K562 (cell line): ENCODE results near the gene ENSA. TPM values are rescaled to one million over a fixed set of nuclear protein-coding genes. Genes with fewer than 3 reads are reported as not detected.

Experiments used
- ATAC-seq: fragments of 200-7000 bp; cut with Tn5 transposase; 3 replicates; pipeline ENCODE4 v1.9.1; 2020; ENCODE audit warnings: moderate library complexity
- BruUV-seq: library from RNA; stranded (reverse); fragments of 400-500 nt; replicated peaks from 2 replicates; lab custom pipeline; 2021; lab: Mats Ljungman, UMichigan
- CTCF ChIA-PET: fragments of 300-600 bp; formaldehyde crosslinking; extraction: SDS; loops from one replicate; lab custom pipeline; 2021; ENCODE audit warnings: low intra/inter-chr PET ratio; lab: Yijun Ruan, JAX
- POLR2A ChIA-PET: fragments of 300-600, 350-650 bp; sonication (Branson Sonifier 250); formaldehyde crosslinking; extraction: SDS; loops from one replicate; lab custom pipeline; 2021; ENCODE audit warnings: antibody characterized with exemption, inconsistent platforms; lab: Yijun Ruan, JAX
- DNase-seq, 4 experiments: peaks; one replicate each; pipeline versions ENCODE4 v3.0.0 to v3.0.0-alpha.2; 2011 to 2018; ENCODE audit warnings: low spot score in 3 of 4, mixed read lengths in 3 of 4; ENCODE audit errors: extremely low read depth in 1 of 4
- FAIRE-seq: peaks from 2 replicates; lab custom pipeline; 2011; peaks lifted over from hg19 to GRCh38; lab: Jason Lieb, UNC
- H2AFZ ChIP-seq: 2 replicates; pipeline ENCODE4 v1.6.0; 2011; ENCODE audit warnings: low read depth, low read length, control low read depth, inconsistent platforms
- H3K27ac ChIP-seq: fragments of 200-600 bp; 3 replicates; pipeline ENCODE4 v1.8.0; 2011; ENCODE audit warnings: low read depth, mild to moderate bottlenecking, control low read depth, inconsistent platforms, low read length, moderate library complexity, mixed read lengths; ENCODE audit errors: extremely low read depth
- H3K27me3 ChIP-seq, 2 experiments: fragments of 300-600 bp in 1 of 2; 2 replicates in 1 of 2; 3 replicates in 1 of 2; pipeline versions ENCODE4 v1.6.0 to v1.8.0; 2011; ENCODE audit warnings: inconsistent platforms in 2 of 2, low read length in 2 of 2, mild to moderate bottlenecking in 1 of 2, mixed read lengths in 1 of 2, moderate library complexity in 1 of 2; ENCODE audit not compliant: control insufficient read depth in 2 of 2, insufficient read depth in 2 of 2
- H3K36me3 ChIP-seq: fragments of 300-600 bp; 3 replicates; pipeline ENCODE4 v1.8.0; 2011; ENCODE audit warnings: mild to moderate bottlenecking, low read length, inconsistent platforms; ENCODE audit not compliant: control insufficient read depth, insufficient read depth
- H3K4me1 ChIP-seq, 2 experiments: fragments of 200-600 bp in 1 of 2; replicated peaks in 1 of 2; 2 replicates in 1 of 2; 3 replicates in 1 of 2; pipeline versions ENCODE4 v1.5.1 to v1.8.0; 2011; ENCODE audit warnings: inconsistent platforms in 2 of 2, low read length in 2 of 2, mild to moderate bottlenecking in 1 of 2, mixed read lengths in 1 of 2, moderate library complexity in 1 of 2; ENCODE audit not compliant: control insufficient read depth in 2 of 2, insufficient read depth in 2 of 2
- H3K4me2 ChIP-seq: 2 replicates; pipeline ENCODE4 v1.6.1; 2011; ENCODE audit warnings: low read length, control low read depth, inconsistent platforms, mixed read lengths; ENCODE audit not compliant: insufficient read depth
- H3K4me3 ChIP-seq: fragments of 200-600 bp; sonication (generic), shearing (Covaris generic); 2 replicates; pipeline ENCODE4 v1.5.1; 2016; ENCODE audit warnings: control low read depth, inconsistent platforms
- H3K79me2 ChIP-seq: fragments of 200-600 bp; 3 replicates; pipeline ENCODE4 v1.8.0; 2011; ENCODE audit warnings: low read length, inconsistent platforms; ENCODE audit not compliant: control insufficient read depth, insufficient read depth
- H3K9ac ChIP-seq, 2 experiments: 2 replicates each; pipeline versions ENCODE4 v1.6.0 to v1.6.1; 2011; ENCODE audit warnings: low read depth in 2 of 2, low read length in 2 of 2, control low read depth in 1 of 2, inconsistent platforms in 1 of 2, mild to moderate bottlenecking in 1 of 2, mixed read lengths in 1 of 2; ENCODE audit not compliant: insufficient read depth in 1 of 2
- H3K9me1 ChIP-seq: one replicate; pipeline ENCODE4 v1.6.0; 2011; ENCODE audit warnings: inconsistent platforms, mild to moderate bottlenecking, low read length, moderate library complexity; ENCODE audit not compliant: control insufficient read depth, insufficient read depth
- H3K9me3 ChIP-seq: replicated peaks from 2 replicates; pipeline ENCODE4 v1.5.1; 2011; ENCODE audit warnings: low read depth, low read length, inconsistent platforms; ENCODE audit not compliant: control insufficient read depth, insufficient read depth
- H4K20me1 ChIP-seq: replicated peaks from 2 replicates; pipeline ENCODE4 v1.6.1; 2011; ENCODE audit warnings: low read length, inconsistent platforms, mixed read lengths; ENCODE audit not compliant: control insufficient read depth, insufficient read depth
- BACH1 ChIP-seq: fragments of 200-800 bp; sonication (Bioruptor generic); IDR thresholded peaks from 2 replicates; pipeline ENCODE4 v1.6.1; 2016; ENCODE audit warnings: missing genetic modification characterization, missing compliant biosample characterization
- DIDO1 ChIP-seq: fragments of 450-650 bp; IDR thresholded peaks from 2 replicates; pipeline ENCODE4 v1.6.1; 2016; ENCODE audit warnings: low read depth, missing biosample characterization, missing genetic modification characterization
- FOXK1 ChIP-seq: sonication (generic); formaldehyde crosslinking; IDR thresholded peaks from 2 replicates; pipeline ENCODE4 v1.8.0; 2022; ENCODE audit warnings: missing genetic modification reagents, mild to moderate bottlenecking, borderline replicate concordance
- HDAC3 ChIP-seq: fragments of 450-650 bp; IDR thresholded peaks from 2 replicates; pipeline ENCODE4 v1.6.1; 2018; ENCODE audit warnings: borderline replicate concordance, mild to moderate bottlenecking, moderate library complexity; ENCODE audit not compliant: partially characterized antibody
- NBN ChIP-seq: fragments of 450-650 bp; IDR thresholded peaks from 2 replicates; pipeline ENCODE4 v1.6.1; 2016; ENCODE audit warnings: low read depth, mild to moderate bottlenecking
- PCBP2 ChIP-seq: fragments of 200-400 bp; formaldehyde crosslinking; IDR thresholded peaks from 2 replicates; pipeline ENCODE4 v1.6.1; 2018; ENCODE audit warnings: low read length, low read depth, mild to moderate bottlenecking, moderate library complexity; ENCODE audit not compliant: poor library complexity, severe bottlenecking
- SIN3B ChIP-seq: fragments of 450-650 bp; IDR thresholded peaks from 2 replicates; pipeline ENCODE4 v1.6.1; 2017; ENCODE audit warnings: low read depth, mild to moderate bottlenecking, moderate library complexity
- SUPT5H ChIP-seq: fragments of 450-650 bp; IDR thresholded peaks from 2 replicates; pipeline ENCODE4 v1.6.1; 2016
- ZNF75A ChIP-seq: fragments of 450-650 bp; formaldehyde crosslinking; IDR thresholded peaks from 2 replicates; pipeline ENCODE4 v1.4.0; 2020; ENCODE audit warnings: mild to moderate bottlenecking
- ZSCAN29 ChIP-seq: fragments of 450-650 bp; IDR thresholded peaks from 2 replicates; pipeline ENCODE4 v1.6.1; 2017
- WGBS: fragments of 100-300 bp; shearing (Covaris generic); methylation state at CpG from one replicate; pipeline ENCODE4 v1.1.6; 2016; ENCODE audit warnings: low coverage, mixed read lengths; ENCODE audit not compliant: insufficient coverage; ENCODE audit errors: missing lambda C conversion rate; 5-methylcytosine and 5-hydroxymethylcytosine counted together
- in situ Hi-C: fragments of 300-500 bp; cut with MboI; formaldehyde crosslinking; loops from 4 replicates; pipeline ENCODE4 v1.15.0; 2018; ENCODE audit warnings: inconsistent platforms, mixed read lengths
- intact Hi-C: fragments of 100-400 bp; cut with micrococcal nuclease; formaldehyde crosslinking; loops from 2 replicates; pipeline ENCODE4 v1.14.2; 2022
- polyA plus RNA-seq, 8 experiments: library from polyadenylated mRNA; depleted of rRNA in 4 of 8; stranded (reverse) in 5 of 8; unstranded in 3 of 8; fragments of >200 nt; fragmentation: Nextera tagmentation in 2 of 8; fragmentation: Illumina TruSeq in 1 of 8; extraction: Ambion mirVana in 2 of 8; extraction: Trizol in 1 of 8; gene quantifications; 2 replicates each; pipeline versions ENCODE4 v1.2.1 to v1.2.3, GENCODE V29; 2011 to 2014; ENCODE audit warnings: inconsistent platforms in 1 of 8, missing spikeins in 1 of 8
- total RNA-seq, 7 experiments: library from RNA; depleted of rRNA in 6 of 7; stranded (reverse); fragments of >200 nt in 6 of 7; fragmentation: Illumina TruSeq in 2 of 7; extraction: Trizol in 2 of 7; gene quantifications; 2 replicates each; pipeline versions ENCODE4 v1.2.1 to v1.2.3, GENCODE V29; 2011 to 2021; ENCODE audit warnings: low replicate concordance in 1 of 7
- TF ChIP-seq, protein P1 (sequence below): fragments of 450-650 bp; IDR thresholded peaks from 2 replicates; pipeline ENCODE4 v1.6.1; 2016; ENCODE audit warnings: low read depth, mild to moderate bottlenecking, moderate library complexity
- TF ChIP-seq, protein P2 (sequence below): sonication (generic); formaldehyde crosslinking; IDR thresholded peaks from 2 replicates; pipeline ENCODE4 v1.8.0; 2022; ENCODE audit warnings: mild to moderate bottlenecking, missing genetic modification reagents
- TF ChIP-seq, protein P3 (sequence below), 3 experiments: fragments of 200-800 bp in 1 of 3; sonication (Bioruptor generic) in 1 of 3; sonication (generic) in 1 of 3; formaldehyde crosslinking in 1 of 3; IDR thresholded peaks; 2 replicates each; pipeline versions ENCODE4 v1.6.1 to v1.8.0; 2016 to 2022; ENCODE audit warnings: mild to moderate bottlenecking in 2 of 3, missing compliant biosample characterization in 2 of 3, missing genetic modification characterization in 2 of 3, missing genetic modification reagents in 1 of 3
- TF ChIP-seq, protein P4 (sequence below): sonication (generic); formaldehyde crosslinking; IDR thresholded peaks from 2 replicates; pipeline ENCODE4 v1.9.0; 2022; ENCODE audit warnings: mild to moderate bottlenecking, missing genetic modification reagents

Gene ENSA
- total and polyA plus RNA-seq, 9 of the 15 experiments (the other 6 are each of a cell fraction or from before 2014, with no cell fraction given) = 68.1 to 605 (median 188) TPM

DNA sequence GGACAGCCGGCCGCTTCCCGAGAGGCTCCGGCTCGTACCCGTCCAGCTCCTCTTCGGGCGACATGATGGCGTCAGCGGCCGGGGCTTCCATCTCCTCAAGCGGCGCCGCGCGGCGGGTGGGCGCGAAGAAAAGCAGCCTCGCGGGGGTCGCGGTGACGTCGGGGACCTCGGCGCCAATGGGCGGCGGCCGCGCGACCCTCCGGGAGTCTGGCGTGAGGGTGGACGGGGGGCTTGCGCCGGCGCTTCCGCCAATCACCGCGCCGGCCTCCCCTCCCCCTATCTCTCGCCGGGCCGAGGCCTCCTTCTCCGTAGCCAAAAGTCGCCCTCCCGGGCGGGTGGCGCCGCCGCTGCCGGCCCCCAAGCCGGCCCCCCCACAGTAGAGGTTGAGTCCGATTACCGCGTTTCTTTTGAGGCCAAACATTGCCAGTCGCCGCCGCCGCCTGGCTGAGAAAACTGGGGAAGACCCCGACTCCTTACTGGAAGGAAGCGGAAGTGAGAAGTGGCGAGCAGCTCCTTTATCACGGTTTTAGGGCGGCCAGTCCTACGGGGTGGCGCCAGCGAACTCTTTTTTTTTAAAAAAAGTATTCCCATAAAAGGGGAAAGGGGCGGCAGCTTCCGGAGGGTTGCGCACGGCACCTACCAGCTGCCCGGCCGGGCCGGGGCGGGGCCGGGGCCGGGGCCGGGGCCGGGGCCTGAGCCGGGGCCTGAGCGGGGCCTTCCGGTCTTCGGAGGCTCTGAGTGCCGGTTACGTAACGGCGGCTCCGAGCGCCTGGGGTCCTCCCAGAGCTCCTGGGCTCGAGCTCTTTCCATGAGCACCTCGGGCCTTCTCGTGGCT lies 50.1 kb downstream of the ENSA start, which contains the start of gene MCL1 (continued):
- TF ChIP-seq, protein P1, sequence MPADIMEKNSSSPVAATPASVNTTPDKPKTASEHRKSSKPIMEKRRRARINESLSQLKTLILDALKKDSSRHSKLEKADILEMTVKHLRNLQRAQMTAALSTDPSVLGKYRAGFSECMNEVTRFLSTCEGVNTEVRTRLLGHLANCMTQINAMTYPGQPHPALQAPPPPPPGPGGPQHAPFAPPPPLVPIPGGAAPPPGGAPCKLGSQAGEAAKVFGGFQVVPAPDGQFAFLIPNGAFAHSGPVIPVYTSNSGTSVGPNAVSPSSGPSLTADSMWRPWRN = no peak
- peak; percentile 94 for TF ChIP-seq PCBP2
- TF ChIP-seq HDAC3 = peak; percentile 67

DNA sequence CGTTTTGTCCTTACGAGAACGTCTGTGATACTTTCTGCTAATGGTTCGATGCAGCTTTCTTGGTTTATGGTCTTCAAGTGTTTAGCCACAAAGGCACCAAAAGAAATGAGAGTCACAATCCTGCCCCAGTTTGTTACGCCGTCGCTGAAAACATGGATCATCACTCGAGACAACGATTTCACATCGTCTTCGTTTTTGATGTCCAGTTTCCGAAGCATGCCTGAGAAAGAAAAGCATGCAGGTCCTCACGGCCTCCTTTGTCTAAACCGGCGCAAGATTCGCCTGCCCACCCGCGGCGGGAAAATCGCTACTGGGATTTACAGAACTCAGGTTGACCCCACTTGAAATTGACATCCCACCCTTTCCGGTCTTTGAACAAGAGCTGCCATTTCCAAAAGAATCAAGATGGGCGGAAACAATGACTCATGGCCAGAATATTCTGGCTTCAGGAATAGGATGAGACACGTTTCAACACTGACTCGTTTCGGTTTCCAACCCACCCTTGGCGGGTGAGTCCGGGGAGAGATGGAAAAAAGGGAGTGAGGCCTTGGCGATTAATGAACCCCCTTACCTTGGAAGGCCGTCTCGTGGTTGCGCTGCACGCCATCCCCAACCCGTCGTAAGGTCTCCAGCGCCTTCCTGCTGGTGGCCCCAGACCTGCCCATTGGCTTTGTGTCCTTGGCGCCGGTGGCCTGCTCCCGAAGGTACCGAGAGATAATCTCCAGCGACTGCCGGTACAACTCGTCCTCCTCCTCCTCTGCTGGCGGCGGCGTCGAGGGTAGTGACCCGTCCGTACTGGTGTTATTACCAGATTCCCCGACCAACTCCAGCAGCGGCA lies 50.9 kb downstream of the ENSA start:
- ATAC-seq (peak; percentile 25), FAIRE-seq (peak; percentile 59), DNase-seq (peak in 3 of 4 experiments; percentile 24 to 75 (median 30))
- H2AFZ ChIP-seq = no peak overlapping the region
- H4K20me1 ChIP-seq = peaks cover 46% of the 10 kb centered on the region
- peaks cover 54% of the 10 kb centered on the region for H3K36me3 ChIP-seq
- intact Hi-C loops = loop anchor here (2.0 to 5.0 kb wide), 2 partner anchors 40 to 234 kb away; no protein-coding TSS in a partner anchor
- WGBS = under 1% methylated on average over 50 of the region's 50 CpGs
- CTCF ChIA-PET = no interaction called here
- no peaks in the 10 kb centered on the region for H3K27me3 ChIP-seq
- H3K4me2 ChIP-seq = peak overlapping the region; percentile 97
- H3K27ac ChIP-seq = peak overlapping the region; percentile 87
- H3K9me3 ChIP-seq = no peaks in the 10 kb centered on the region
- H3K4me1 ChIP-seq = peaks cover 10 to 19% of the 10 kb centered on the region in 2 experiments; a peak in 4 of 5 replicates
- POLR2A ChIA-PET = interaction anchor here (0.6 to 11.0 kb wide), 25 partner anchors 8 to 428 kb away, joined by 3 to 148 read pairs (median 4); partner anchors contain the start of genes ENSA, FALEC, GOLPH3L and MINDY1
- TSS peak; percentile 34 for BruUV-seq
- peak overlapping the region; percentile 98 for H3K4me3 ChIP-seq
- peak overlapping the region; percentile 97 to 100 for H3K9ac ChIP-seq
- H3K9me1 ChIP-seq = no peaks in the 10 kb centered on the region
- H3K79me2 ChIP-seq = peaks cover 66% of the 10 kb centered on the region
- in situ Hi-C loops = no loop called here
- TF ChIP-seq BACH1 (tag) (no peak), SUPT5H (peak; percentile 9; the same call in 1 of the 2 replicates), SIN3B (no peak), ZSCAN29 (0 out of 2 replicates have a peak, but pooled peaks have one; percentile 39), ZNF75A (no peak), FOXK1 (no peak; the same call in 1 of the 2 replicates), NBN (no peak), DIDO1 (tag) (no peak)
- TF ChIP-seq, protein P2, sequence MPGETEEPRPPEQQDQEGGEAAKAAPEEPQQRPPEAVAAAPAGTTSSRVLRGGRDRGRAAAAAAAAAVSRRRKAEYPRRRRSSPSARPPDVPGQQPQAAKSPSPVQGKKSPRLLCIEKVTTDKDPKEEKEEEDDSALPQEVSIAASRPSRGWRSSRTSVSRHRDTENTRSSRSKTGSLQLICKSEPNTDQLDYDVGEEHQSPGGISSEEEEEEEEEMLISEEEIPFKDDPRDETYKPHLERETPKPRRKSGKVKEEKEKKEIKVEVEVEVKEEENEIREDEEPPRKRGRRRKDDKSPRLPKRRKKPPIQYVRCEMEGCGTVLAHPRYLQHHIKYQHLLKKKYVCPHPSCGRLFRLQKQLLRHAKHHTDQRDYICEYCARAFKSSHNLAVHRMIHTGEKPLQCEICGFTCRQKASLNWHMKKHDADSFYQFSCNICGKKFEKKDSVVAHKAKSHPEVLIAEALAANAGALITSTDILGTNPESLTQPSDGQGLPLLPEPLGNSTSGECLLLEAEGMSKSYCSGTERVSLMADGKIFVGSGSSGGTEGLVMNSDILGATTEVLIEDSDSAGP (CRISPR knock-in tag) = no peak
- TF ChIP-seq, protein P3, sequence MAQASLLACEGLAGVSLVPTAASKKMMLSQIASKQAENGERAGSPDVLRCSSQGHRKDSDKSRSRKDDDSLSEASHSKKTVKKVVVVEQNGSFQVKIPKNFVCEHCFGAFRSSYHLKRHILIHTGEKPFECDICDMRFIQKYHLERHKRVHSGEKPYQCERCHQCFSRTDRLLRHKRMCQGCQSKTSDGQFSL (CRISPR knock-in tag; IDR thresholded peaks at IDR 0.05) = no peak
- TF ChIP-seq, protein P3 (tag; IDR thresholded peaks at IDR 0.05) = no peak
- TF ChIP-seq, protein P4, sequence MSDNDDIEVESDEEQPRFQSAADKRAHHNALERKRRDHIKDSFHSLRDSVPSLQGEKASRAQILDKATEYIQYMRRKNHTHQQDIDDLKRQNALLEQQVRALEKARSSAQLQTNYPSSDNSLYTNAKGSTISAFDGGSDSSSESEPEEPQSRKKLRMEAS = peak; percentile 28; the same call in 1 of the 2 replicates
